ENCODE results near the gene PADI3. TPM values are rescaled to one million over a fixed set of nuclear protein-coding genes. Genes with fewer than 3 reads are reported as not detected.

The PADI3 gene
- total and polyA plus RNA-seq, 9 of the 15 experiments (the other 6 are each of a cell fraction or from before 2014, with no cell fraction given), result not detected

GRCh38 chr1:17278996-17279830 lies 30.3 kb downstream of the PADI3 start (continued):
- TF ChIP-seq SOX6 (IDR thresholded peaks at IDR 0.05), result no peak

GRCh38 chr1:17280436-17280835 lies 31.5 kb downstream of the PADI3 start:
- 0% methylated on average over 6 of the region's 7 CpGs for WGBS (ENCODE audit: insufficient coverage, low coverage, missing lambda C conversion rate)
- Histone ChIP-seq H3K27me3 (ENCODE audit: control insufficient read depth in 2 of 2, insufficient read depth in 2 of 2, low read length in 2 of 2) (peaks cover 23 to 69% of the 10 kb centered on the region in 2 experiments), H3K79me2 (ENCODE audit: control insufficient read depth, insufficient read depth, low read length) (no peaks in the 10 kb centered on the region), H4K20me1 (replicated peaks; ENCODE audit: control insufficient read depth, insufficient read depth, low read length) (peaks cover 21% of the 10 kb centered on the region), H3K9me3 (replicated peaks; ENCODE audit: control insufficient read depth, insufficient read depth, low read depth, low read length) (no peaks in the 10 kb centered on the region), H3K9ac (ENCODE audit: insufficient read depth in 1 of 2, low read depth in 2 of 2, low read length in 2 of 2) (no peak overlapping the region), H3K36me3 (ENCODE audit: control insufficient read depth, insufficient read depth, low read length) (no peaks in the 10 kb centered on the region), H3K4me1 (replicated peaks in 1 of 2; ENCODE audit: control insufficient read depth in 2 of 2, insufficient read depth in 2 of 2, low read length in 2 of 2) (0 out of 5 replicates have a peak, but pooled peaks cover 0 to 2% of the 10 kb centered on the region in 2 experiments), H3K4me3 (no peak overlapping the region), H3K9me1 (ENCODE audit: control insufficient read depth, insufficient read depth, low read length) (no peaks in the 10 kb centered on the region), H2AFZ (ENCODE audit: low read depth, low read length) (no peak overlapping the region), H3K27ac (ENCODE audit: extremely low read depth, low read depth, low read length) (no peak overlapping the region), H3K4me2 (ENCODE audit: insufficient read depth, low read length) (no peak overlapping the region)
- CTCF ChIA-PET (ENCODE audit: low intra/inter-chr PET ratio), result no interaction called here
- intact Hi-C loops (cut with micrococcal nuclease) (no loop called here), in situ Hi-C loops (cut with MboI) (no loop called here)
- POLR2A ChIA-PET, result interaction anchor here (0.6 kb wide), 1 partner anchor 57 kb away, joined by 3 read pairs; no protein-coding TSS in a partner anchor
- no peak for FAIRE-seq
- no peak for TF ChIP-seq ARID3A (IDR thresholded peaks at IDR 0.05; ENCODE audit: borderline replicate concordance, low read depth, low read length)
- TF ChIP-seq MIER1 (IDR thresholded peaks at IDR 0.05; ENCODE audit: low read depth), result no peak
- no peak for TF ChIP-seq CAMTA2 (CRISPR knock-in tag; conservative IDR thresholded peaks at IDR 0.05)
- no peak for TF ChIP-seq ZNF140 (CRISPR knock-in tag; IDR thresholded peaks at IDR 0.05)
- no peak for TF ChIP-seq NFE2 (IDR thresholded peaks at IDR 0.05; ENCODE audit: low read depth)
- no peak for TF ChIP-seq THRA (IDR thresholded peaks at IDR 0.05)
- no peak for TF ChIP-seq ZNF507 (tag; conservative IDR thresholded peaks at IDR 0.05)
- no peak for TF ChIP-seq ZNF354B (CRISPR knock-in tag; IDR thresholded peaks at IDR 0.05)
- no peak for TF ChIP-seq ZNF699 (CRISPR knock-in tag; IDR thresholded peaks at IDR 0.05; ENCODE audit: insufficient replicate concordance)
- TF ChIP-seq CUX1 (CRISPR knock-in tag; IDR thresholded peaks at IDR 0.05), result no peak
- TF ChIP-seq ZNF324 (CRISPR knock-in tag; IDR thresholded peaks at IDR 0.05), result no peak
- no peak for DNase-seq (ENCODE audit: extremely low read depth in 1 of 4, low spot score in 3 of 4)
- no TSS peak for BruUV-seq (replicated peaks)
- ATAC-seq, result no peak
